Body of pancreas (tissue), 4 donors: ENCODE results near the gene GMDS.

ENCODE experiments used
- CTCF ChIP-seq, 7 experiments: fragments of 450-650 bp in 4 of 7; fragments of 200-600 bp in 3 of 7; sonication (generic) in 3 of 7; IDR thresholded peaks; one replicate each; pipeline ENCODE4 v1.5.1; 2016 to 2019; ENCODE audit warnings: antibody characterized with exemption in 7 of 7
- POLR2A ChIP-seq, 3 donors: fragments of 450-650 bp; IDR thresholded peaks; one replicate each; pipeline ENCODE4 v1.6.1; 2016; ENCODE audit warnings: antibody characterized with exemption in 3 of 3, mild to moderate bottlenecking in 2 of 3

GRCh38 chr6:1652842-1653241, 592.6 kb downstream of the GMDS start:
- no peak for TF ChIP-seq POLR2A (IDR thresholded peaks at IDR 0.05)
- no peak for TF ChIP-seq CTCF (IDR thresholded peaks at IDR 0.05)
